Endothelial cell of umbilical vein (primary cell): ENCODE measurements around the gene C20orf173.

Source experiments
- EZH2 ChIP-seq: IDR thresholded peaks from 2 replicates; pipeline ENCODE4 v1.6.1; 2012; ENCODE audit warnings: borderline replicate concordance, low read depth, mild to moderate bottlenecking, moderate library complexity, low read length, inconsistent platforms; ENCODE audit not compliant: severe bottlenecking
- JUN ChIP-seq: IDR thresholded peaks from 2 replicates; pipeline ENCODE4 v1.6.1; 2011; ENCODE audit warnings: borderline replicate concordance, low read depth; ENCODE audit not compliant: insufficient read length, insufficient read depth
- POLR2A ChIP-seq: IDR thresholded peaks from 2 replicates; pipeline ENCODE4 v1.6.1; 2012; ENCODE audit warnings: low read depth, mild to moderate bottlenecking, control low read depth, low read length
- TF ChIP-seq, protein P1 (sequence below), 2 donors: IDR thresholded peaks; 1 replicate in 1 of 2; 2 replicates in 1 of 2; pipeline ENCODE4 v1.5.1; 2011; ENCODE audit warnings: low read length in 2 of 2, mild to moderate bottlenecking in 2 of 2, moderate library complexity in 2 of 2, control low read depth in 1 of 2, inconsistent platforms in 1 of 2, low read depth in 1 of 2; ENCODE audit not compliant: insufficient read depth in 1 of 2; ENCODE audit errors: extremely low read depth in 1 of 2

DNA sequence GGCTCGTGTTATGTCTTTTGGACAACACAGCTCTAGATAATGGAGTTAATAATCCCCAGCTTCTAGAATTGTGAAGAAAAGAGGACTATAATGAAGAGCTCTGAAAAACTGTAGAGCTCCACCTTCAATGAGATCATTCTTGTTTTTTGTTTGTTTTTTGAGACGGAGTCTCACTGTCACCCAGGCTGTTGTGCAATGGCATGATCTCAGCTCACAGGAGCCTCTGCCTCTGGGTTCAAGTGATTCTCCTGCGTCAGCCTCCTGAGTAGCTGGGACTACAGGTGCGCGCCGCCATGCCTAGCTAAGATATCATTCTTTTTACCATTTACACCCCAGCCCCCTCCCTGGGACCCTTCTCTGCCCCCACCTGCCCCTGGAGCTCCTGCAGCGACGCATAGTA, 49.0 kb upstream of the C20orf173 start:
- TF ChIP-seq, protein P1, sequence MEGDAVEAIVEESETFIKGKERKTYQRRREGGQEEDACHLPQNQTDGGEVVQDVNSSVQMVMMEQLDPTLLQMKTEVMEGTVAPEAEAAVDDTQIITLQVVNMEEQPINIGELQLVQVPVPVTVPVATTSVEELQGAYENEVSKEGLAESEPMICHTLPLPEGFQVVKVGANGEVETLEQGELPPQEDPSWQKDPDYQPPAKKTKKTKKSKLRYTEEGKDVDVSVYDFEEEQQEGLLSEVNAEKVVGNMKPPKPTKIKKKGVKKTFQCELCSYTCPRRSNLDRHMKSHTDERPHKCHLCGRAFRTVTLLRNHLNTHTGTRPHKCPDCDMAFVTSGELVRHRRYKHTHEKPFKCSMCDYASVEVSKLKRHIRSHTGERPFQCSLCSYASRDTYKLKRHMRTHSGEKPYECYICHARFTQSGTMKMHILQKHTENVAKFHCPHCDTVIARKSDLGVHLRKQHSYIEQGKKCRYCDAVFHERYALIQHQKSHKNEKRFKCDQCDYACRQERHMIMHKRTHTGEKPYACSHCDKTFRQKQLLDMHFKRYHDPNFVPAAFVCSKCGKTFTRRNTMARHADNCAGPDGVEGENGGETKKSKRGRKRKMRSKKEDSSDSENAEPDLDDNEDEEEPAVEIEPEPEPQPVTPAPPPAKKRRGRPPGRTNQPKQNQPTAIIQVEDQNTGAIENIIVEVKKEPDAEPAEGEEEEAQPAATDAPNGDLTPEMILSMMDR (IDR thresholded peaks at IDR 0.05; ENCODE audit: extremely low read depth in 1 of 2, insufficient read depth in 1 of 2, low read depth in 1 of 2, low read length in 2 of 2), result no peak
- TF ChIP-seq EZH2 (no peak), JUN (no peak), POLR2A (no peak)
